IMR-90 (cell line): Measurements from ENCODE around the gene ZNF277. TPM values are rescaled to one million over a fixed set of nuclear protein-coding genes. Genes with fewer than 3 reads are reported as not detected.

Source experiments
- ATAC-seq: fragments of 200-7000 bp; cut with Tn5 transposase; 2 replicates; pipeline ENCODE4 v1.9.1; 2020; ENCODE audit warnings: low read depth, mild to moderate bottlenecking, moderate library complexity
- BruUV-seq: library from RNA; stranded (reverse); fragments of 400-500 nt; replicated peaks from 2 replicates; lab custom pipeline; 2021; lab: Mats Ljungman, UMichigan
- CTCF ChIA-PET: fragments of 300-600 bp; formaldehyde crosslinking; extraction: SDS; loops from one replicate; lab custom pipeline; 2021; ENCODE audit warnings: antibody characterized with exemption; lab: Yijun Ruan, JAX
- POLR2A ChIA-PET: fragments of 300-600 bp; sonication (Branson Sonifier 250); formaldehyde crosslinking; loops from one replicate; lab custom pipeline; 2022; ENCODE audit warnings: antibody characterized with exemption; ENCODE audit not compliant: unreplicated experiment; lab: Charles Lee
- DNase-seq: peaks from one replicate; pipeline ENCODE4 v3.0.0; 2013
- H2AFZ ChIP-seq: replicated peaks from 2 replicates; pipeline ENCODE3; 2013; ENCODE audit warnings: low read length, mild to moderate bottlenecking; ENCODE audit not compliant: poor library complexity
- H2AK5ac ChIP-seq: 2 replicates; pipeline ENCODE4 v1.6.1; 2013; ENCODE audit warnings: low read depth, low read length, inconsistent platforms
- H2AK9ac ChIP-seq: replicated peaks from 2 replicates; pipeline ENCODE3; 2013; ENCODE audit warnings: mild to moderate bottlenecking, low read depth, low read length, moderate library complexity; ENCODE audit not compliant: poor library complexity
- H2BK120ac ChIP-seq: 2 replicates; pipeline ENCODE4 v1.6.1; 2013; ENCODE audit warnings: low read depth, low read length, inconsistent platforms
- H2BK15ac ChIP-seq: 3 replicates; pipeline ENCODE4 v1.6.1; 2013; ENCODE audit warnings: low read depth, low read length, inconsistent platforms
- H2BK20ac ChIP-seq: 2 replicates; pipeline ENCODE4 v1.6.1; 2013; ENCODE audit warnings: low read depth, mild to moderate bottlenecking, inconsistent platforms, low read length, moderate library complexity
- H2BK5ac ChIP-seq: 2 replicates; pipeline ENCODE4 v1.6.1; 2013; ENCODE audit warnings: mild to moderate bottlenecking, low read depth, low read length, inconsistent platforms; ENCODE audit not compliant: poor library complexity, severe bottlenecking
- H3K14ac ChIP-seq: replicated peaks from 2 replicates; pipeline ENCODE4 v1.6.1; 2013; ENCODE audit warnings: low read depth, low read length, inconsistent platforms
- H3K18ac ChIP-seq: 2 replicates; pipeline ENCODE4 v1.6.1; 2013; ENCODE audit warnings: low read depth, low read length, control low read depth
- H3K23ac ChIP-seq: 2 replicates; pipeline ENCODE4 v1.6.1; 2013; ENCODE audit warnings: low read depth, low read length, inconsistent platforms
- H3K27ac ChIP-seq: 2 replicates; pipeline ENCODE4 v1.5.1; 2013; ENCODE audit warnings: mild to moderate bottlenecking, control low read depth, low read length; ENCODE audit not compliant: insufficient read depth
- H3K27me3 ChIP-seq: 2 replicates; pipeline ENCODE4 v1.6.1; 2013; ENCODE audit warnings: low read length; ENCODE audit not compliant: control insufficient read depth, insufficient read depth
- H3K36me3 ChIP-seq: 2 replicates; pipeline ENCODE4 v1.6.1; 2013; ENCODE audit warnings: low read length, mixed read lengths; ENCODE audit not compliant: control insufficient read depth, insufficient read depth
- H3K4ac ChIP-seq: 2 replicates; pipeline ENCODE4 v1.6.1; 2013; ENCODE audit warnings: low read depth, low read length, inconsistent platforms
- H3K4me1 ChIP-seq: 2 replicates; pipeline ENCODE4 v1.6.1; 2013; ENCODE audit warnings: low read length, mixed read lengths; ENCODE audit not compliant: control insufficient read depth, insufficient read depth
- H3K4me2 ChIP-seq: 2 replicates; pipeline ENCODE4 v1.6.1; 2013; ENCODE audit warnings: low read depth, mild to moderate bottlenecking, control low read depth, low read length, moderate library complexity
- H3K4me3 ChIP-seq: 2 replicates; pipeline ENCODE4 v1.5.1; 2013; ENCODE audit warnings: low read depth, mild to moderate bottlenecking, control low read depth, low read length, moderate library complexity; ENCODE audit not compliant: insufficient read depth
- H3K56ac ChIP-seq: 2 replicates; pipeline ENCODE4 v1.6.1; 2013; ENCODE audit warnings: low read length, inconsistent platforms; ENCODE audit not compliant: insufficient read depth; ENCODE audit errors: extremely low read depth
- H3K79me1 ChIP-seq, 2 experiments: 2 replicates each; pipeline ENCODE4 v1.6.1; 2013; ENCODE audit warnings: low read length in 2 of 2, inconsistent platforms in 1 of 2, low read depth in 1 of 2
- H3K9ac ChIP-seq: 2 replicates; pipeline ENCODE4 v1.6.1; 2013; ENCODE audit warnings: low read depth, low read length, control low read depth
- H3K9me1 ChIP-seq: 2 replicates; pipeline ENCODE4 v1.6.1; 2013; ENCODE audit warnings: low read length, inconsistent platforms; ENCODE audit not compliant: insufficient read depth
- H3K9me3 ChIP-seq: 2 replicates; pipeline ENCODE4 v1.6.1; 2013; ENCODE audit warnings: low read length; ENCODE audit not compliant: control insufficient read depth, insufficient read depth
- H4K20me1 ChIP-seq: 2 replicates; pipeline ENCODE4 v1.6.1; 2013; ENCODE audit warnings: low read length, inconsistent platforms; ENCODE audit not compliant: insufficient read depth
- H4K5ac ChIP-seq: 2 replicates; pipeline ENCODE4 v1.6.1; 2013; ENCODE audit warnings: mild to moderate bottlenecking, low read depth, low read length, control low read depth
- H4K8ac ChIP-seq, 2 experiments: 2 replicates each; pipeline ENCODE4 v1.6.1; 2013; ENCODE audit warnings: low read depth in 2 of 2, low read length in 2 of 2, control low read depth in 1 of 2, inconsistent platforms in 1 of 2
- H4K91ac ChIP-seq: 2 replicates; pipeline ENCODE4 v1.6.1; 2013; ENCODE audit warnings: low read depth, low read length, inconsistent platforms; ENCODE audit not compliant: insufficient read depth
- BHLHE40 ChIP-seq: fragments of 150-350 bp; IDR thresholded peaks from 2 replicates; pipeline ENCODE4 v1.6.1; 2016; ENCODE audit warnings: mild to moderate bottlenecking, low read depth, low read length
- ELK1 ChIP-seq: fragments of 150-350 bp; IDR thresholded peaks from 2 replicates; pipeline ENCODE4 v1.6.1; 2016; ENCODE audit warnings: low read depth, mild to moderate bottlenecking, low read length, moderate library complexity, borderline replicate concordance
- FOS ChIP-seq: fragments of 150-350 bp; IDR thresholded peaks from 2 replicates; pipeline ENCODE4 v1.6.1; 2016; ENCODE audit warnings: low read depth, low read length
- MAZ ChIP-seq: IDR thresholded peaks from 2 replicates; pipeline ENCODE4 v1.6.1; 2012; ENCODE audit warnings: low read depth, mild to moderate bottlenecking, low read length, improper control_type of control experiment, moderate library complexity, borderline replicate concordance
- MXI1 ChIP-seq: IDR thresholded peaks from 2 replicates; pipeline ENCODE4 v1.6.1; 2012; ENCODE audit warnings: low read depth, mild to moderate bottlenecking, low read length, moderate library complexity, borderline replicate concordance
- RAD21 ChIP-seq: IDR thresholded peaks from 2 replicates; pipeline ENCODE4 v1.6.1; 2012; ENCODE audit warnings: low read length, improper control_type of control experiment
- RCOR1 ChIP-seq: IDR thresholded peaks from 2 replicates; pipeline ENCODE4 v1.6.1; 2012; ENCODE audit warnings: mild to moderate bottlenecking, low read length, improper control_type of control experiment; ENCODE audit not compliant: insufficient replicate concordance
- SMC3 ChIP-seq: fragments of 150-350 bp; IDR thresholded peaks from 2 replicates; pipeline ENCODE4 v1.6.1; 2016; ENCODE audit warnings: low read depth, mild to moderate bottlenecking, antibody characterized with exemption, low read length, moderate library complexity
- WGBS, 2 experiments: methylation state at CpG; one replicate each; pipeline versions ENCODE4 v1.1.5 to v1.1.7; 2013; ENCODE audit warnings: missing lambda C conversion rate in 2 of 2; ENCODE audit not compliant: insufficient read length in 1 of 2; ENCODE audit errors: extremely low coverage in 2 of 2; 5-methylcytosine and 5-hydroxymethylcytosine counted together
- dilution Hi-C: fragments of 300-500 bp; cut with HindIII; formaldehyde crosslinking; loops from one replicate; pipeline ENCODE4 v1.14.3; 2018; ENCODE audit warnings: low sequenced_read_pairs; ENCODE audit not compliant: unreplicated experiment
- in situ Hi-C: fragments of 300-500 bp; cut with MboI; formaldehyde crosslinking; loops from 3 replicates; pipeline ENCODE4 v1.14.3; 2019; ENCODE audit warnings: low sequenced_read_pairs, inconsistent platforms, mixed read lengths
- intact Hi-C: fragments of 100-400 bp; cut with micrococcal nuclease; formaldehyde crosslinking; loops from 2 replicates; pipeline ENCODE4 v1.10.0; 2022
- polyA plus RNA-seq, 3 experiments: library from polyadenylated mRNA; depleted of rRNA; stranded (reverse); fragments of >200 nt; gene quantifications; 2 replicates each; pipeline ENCODE4 v1.2.3, GENCODE V29; 2012; ENCODE audit warnings: low replicate concordance in 1 of 3
- total RNA-seq: library from RNA; depleted of rRNA; stranded (reverse); fragments of >200 nt; gene quantifications from 2 replicates; pipeline ENCODE4 v1.2.3, GENCODE V29; 2012
- TF ChIP-seq, protein P1 (sequence below): conservative IDR thresholded peaks from 2 replicates; pipeline ENCODE4 v1.5.1; 2012; ENCODE audit warnings: mild to moderate bottlenecking, low read depth, low read length, improper control_type of control experiment

ZNF277 gene
- total and polyA plus RNA-seq, 2 of the 4 experiments (the other 2 are of a cell fraction), result 7.3 to 21.3 TPM

DNA sequence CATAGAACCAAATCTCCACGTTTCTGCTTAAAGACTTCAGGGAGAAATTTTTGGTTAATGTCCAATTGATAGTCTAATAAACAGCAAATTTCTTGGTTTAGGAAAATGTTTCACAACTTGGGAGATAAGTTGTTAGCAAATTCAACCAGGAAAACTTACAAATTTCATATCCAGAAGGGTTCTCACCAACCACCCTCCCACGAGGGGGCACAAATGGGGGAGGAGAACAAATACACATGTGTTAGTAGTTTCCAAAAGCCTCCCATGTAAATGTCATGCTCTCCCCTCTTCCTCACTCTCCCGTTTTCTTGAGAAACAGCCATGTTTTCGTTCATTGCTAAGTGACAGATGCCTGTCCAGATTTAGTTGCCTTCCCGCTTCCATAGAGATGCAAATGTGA is 10.8 kb upstream of the ZNF277 start:
- Histone ChIP-seq H3K36me3 (no peaks in the 10 kb centered on the region), H3K9me3 (0 out of 2 replicates have a peak, but pooled peaks cover 2% of the 10 kb centered on the region), H3K27ac (no peak overlapping the region), H3K14ac (no peak overlapping the region), H2AFZ (no peak overlapping the region), H3K9ac (no peak overlapping the region), H2BK15ac (no peak overlapping the region), H2AK9ac (no peak overlapping the region), H4K8ac (no peak overlapping the region), H4K5ac (no peak overlapping the region), H3K79me1 (peaks cover 17 to 44% of the 10 kb centered on the region in 2 experiments), H2BK5ac (no peak overlapping the region), H3K9me1 (peaks cover 2% of the 10 kb centered on the region), H2AK5ac (no peak overlapping the region), H4K91ac (no peak overlapping the region), H3K23ac (no peak overlapping the region), H3K18ac (no peak overlapping the region), H4K20me1 (no peaks in the 10 kb centered on the region), H3K4me2 (no peak overlapping the region), H2BK120ac (no peak overlapping the region), H3K4ac (no peak overlapping the region), H2BK20ac (no peak overlapping the region), H3K56ac (no peak overlapping the region), H3K4me3 (no peak overlapping the region), H3K4me1 (peaks cover 3% of the 10 kb centered on the region; the same call in 1 of the 2 replicates), H3K27me3 (no peaks in the 10 kb centered on the region)
- dilution Hi-C loops (no loop called here), in situ Hi-C loops (no loop called here), intact Hi-C loops (no loop called here)
- ATAC-seq (no peak), DNase-seq (no peak)
- 100% methylated on average over 1 of the region's 5 CpGs; no CpG with 5 or more reads in 1 of the 2 experiments for WGBS, 2 experiments
- CTCF ChIA-PET, result no interaction called here
- TF ChIP-seq RCOR1 (no peak), MAZ (no peak), BHLHE40 (no peak), MXI1 (no peak), ELK1 (no peak), FOS (no peak), SMC3 (no peak), RAD21 (no peak)
- TF ChIP-seq, protein P1, sequence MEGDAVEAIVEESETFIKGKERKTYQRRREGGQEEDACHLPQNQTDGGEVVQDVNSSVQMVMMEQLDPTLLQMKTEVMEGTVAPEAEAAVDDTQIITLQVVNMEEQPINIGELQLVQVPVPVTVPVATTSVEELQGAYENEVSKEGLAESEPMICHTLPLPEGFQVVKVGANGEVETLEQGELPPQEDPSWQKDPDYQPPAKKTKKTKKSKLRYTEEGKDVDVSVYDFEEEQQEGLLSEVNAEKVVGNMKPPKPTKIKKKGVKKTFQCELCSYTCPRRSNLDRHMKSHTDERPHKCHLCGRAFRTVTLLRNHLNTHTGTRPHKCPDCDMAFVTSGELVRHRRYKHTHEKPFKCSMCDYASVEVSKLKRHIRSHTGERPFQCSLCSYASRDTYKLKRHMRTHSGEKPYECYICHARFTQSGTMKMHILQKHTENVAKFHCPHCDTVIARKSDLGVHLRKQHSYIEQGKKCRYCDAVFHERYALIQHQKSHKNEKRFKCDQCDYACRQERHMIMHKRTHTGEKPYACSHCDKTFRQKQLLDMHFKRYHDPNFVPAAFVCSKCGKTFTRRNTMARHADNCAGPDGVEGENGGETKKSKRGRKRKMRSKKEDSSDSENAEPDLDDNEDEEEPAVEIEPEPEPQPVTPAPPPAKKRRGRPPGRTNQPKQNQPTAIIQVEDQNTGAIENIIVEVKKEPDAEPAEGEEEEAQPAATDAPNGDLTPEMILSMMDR, result no peak
- POLR2A ChIA-PET, result no interaction called here
- BruUV-seq, result no TSS peak
